GM21423 (cell line): ENCODE results near the gene EPB41L1.
A peak's percentile ranks its signal among the peaks of the same experiment; 100 is the strongest.

ENCODE experiments used
- ATAC-seq: cut with Tn5 transposase; IDR thresholded peaks from one replicate; pipeline ENCODE4 v1.9.1; 2021; ENCODE audit warnings: mild to moderate bottlenecking, moderate library complexity; ENCODE audit not compliant: unreplicated experiment

The EPB41L1 gene

GRCh38 chr20:36154700-36155628, at the start of gene EPB41L1:
EPB41L1 (plus strand) TSS chr20:36154740; CDS start chr20:36173778, 19,038 bp downstream.
- ATAC-seq, result no peak

DNA sequence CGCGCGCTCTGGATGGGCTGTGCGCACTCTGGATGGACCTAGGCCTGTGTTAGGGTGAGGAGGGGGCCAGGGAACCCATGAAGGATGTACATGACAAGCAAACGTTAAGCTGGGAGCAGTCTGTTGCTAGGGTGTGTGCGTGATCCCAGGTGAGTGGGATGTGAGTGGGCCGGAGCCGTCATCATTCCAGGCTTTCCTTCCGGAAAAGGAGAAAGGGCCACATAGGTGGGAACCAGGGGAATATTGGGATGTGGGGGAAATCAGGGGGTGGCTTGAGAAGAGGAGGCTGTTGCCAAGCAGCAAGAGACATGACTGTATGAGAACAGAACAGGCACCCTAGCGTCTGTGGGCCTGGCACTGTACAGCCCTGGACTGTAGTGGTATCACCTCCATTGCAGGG, 49.7 kb upstream of the EPB41L1 start:
- no peak for ATAC-seq

DNA sequence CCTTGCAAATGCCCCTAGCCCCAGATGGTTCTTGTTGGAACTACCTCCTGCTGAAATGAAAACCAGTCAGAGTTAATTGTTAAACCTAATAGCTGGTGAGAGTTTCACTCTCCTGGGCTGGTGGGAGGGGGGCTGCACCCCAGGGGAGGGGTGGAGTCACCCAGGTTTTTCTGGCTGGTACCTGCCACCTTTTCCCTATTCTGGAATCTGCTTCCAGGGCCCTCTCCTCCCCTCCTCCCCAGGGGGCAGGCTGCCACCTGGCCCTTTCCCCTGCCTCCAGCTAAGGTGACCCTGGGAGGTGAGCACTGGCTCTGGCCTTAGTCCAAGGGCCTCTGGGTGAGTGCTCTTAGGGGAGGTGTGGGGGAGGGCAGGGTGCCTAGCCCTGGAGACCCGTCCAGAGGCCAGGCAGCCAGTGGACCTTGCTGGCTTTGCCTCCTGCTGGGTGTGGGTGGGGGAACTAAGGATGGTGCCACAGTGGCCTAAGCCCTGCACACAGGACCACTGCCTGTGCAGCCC, 48.8 kb upstream of the EPB41L1 start:
- ATAC-seq, result no peak

- no peak for ATAC-seq
Observed at GRCh38 chr20:36106606-36107005, 47.9 kb upstream of the EPB41L1 start.

DNA sequence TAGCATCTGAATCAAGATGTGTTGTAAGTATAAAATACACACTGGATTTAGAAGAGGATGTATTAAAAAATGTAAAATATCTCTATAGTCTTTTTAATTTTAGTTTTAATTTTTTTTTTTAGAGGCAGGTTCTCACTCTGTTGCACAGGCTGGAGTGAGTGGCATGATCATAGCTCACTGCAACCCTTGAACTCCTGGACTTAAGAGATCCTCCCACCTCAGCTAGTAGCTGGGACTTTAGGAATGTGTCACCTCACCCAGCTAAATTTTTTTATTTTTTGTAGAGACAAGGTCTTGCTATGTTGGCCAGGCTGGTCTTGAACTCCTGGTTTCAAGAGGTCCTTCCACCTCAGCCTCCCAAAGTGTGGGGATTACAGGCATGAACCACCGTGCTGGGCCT, 46.7 kb upstream of the EPB41L1 start:
- ATAC-seq, result no peak

DNA sequence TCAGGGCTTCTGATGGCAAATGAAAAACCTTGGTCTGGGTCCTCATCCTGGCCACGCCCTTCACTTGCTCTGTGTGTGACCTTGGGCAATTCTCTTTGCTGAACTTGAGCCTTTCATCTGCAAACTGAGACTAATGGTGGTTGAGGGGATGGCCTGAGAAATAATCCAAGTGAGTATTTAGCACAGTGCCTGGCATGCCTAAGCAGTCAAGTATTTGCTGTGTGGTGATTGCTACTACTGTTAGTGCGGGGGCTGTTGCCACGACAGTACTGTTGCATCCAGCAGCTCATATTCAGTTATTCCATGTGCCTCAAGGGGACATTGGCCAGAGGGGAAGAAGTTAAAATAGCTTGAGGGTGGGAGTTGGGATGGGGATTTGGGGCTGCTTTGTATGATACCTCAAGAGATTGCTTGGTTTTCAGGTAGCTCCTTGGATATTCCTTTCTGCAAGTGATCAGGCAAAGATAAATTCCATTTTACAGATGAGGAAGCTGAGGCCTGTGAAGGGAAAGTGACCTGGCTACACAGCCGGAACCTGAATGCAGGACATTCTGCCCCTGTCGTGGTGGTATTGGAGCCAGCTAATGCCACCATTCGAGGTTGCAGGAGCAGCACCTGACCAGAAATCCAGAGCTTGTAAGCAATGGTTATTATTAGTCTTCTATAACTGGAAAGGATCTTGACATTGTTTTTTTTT, 45.1 kb upstream of the EPB41L1 start:
- no peak for ATAC-seq

DNA sequence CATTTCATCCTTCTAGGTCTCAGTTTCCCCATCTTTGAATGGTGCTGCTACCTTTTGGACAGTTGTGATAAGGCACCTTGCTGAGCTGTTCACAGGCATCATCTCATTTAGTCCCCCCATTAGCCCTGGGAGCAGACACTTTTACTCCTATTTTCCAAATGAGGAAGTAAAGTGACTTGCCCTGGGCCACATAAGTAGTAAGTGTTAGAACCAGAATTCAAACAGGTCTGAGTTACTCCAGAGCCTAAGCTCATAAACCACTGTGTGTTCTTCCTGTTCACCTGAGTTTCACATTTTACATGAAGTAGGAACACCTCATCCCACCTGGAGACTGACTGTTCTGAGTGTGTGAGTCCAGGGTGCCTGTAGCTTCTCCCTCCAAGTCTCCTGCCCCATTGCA, 43.5 kb upstream of the EPB41L1 start:
- ATAC-seq, result no peak

DNA sequence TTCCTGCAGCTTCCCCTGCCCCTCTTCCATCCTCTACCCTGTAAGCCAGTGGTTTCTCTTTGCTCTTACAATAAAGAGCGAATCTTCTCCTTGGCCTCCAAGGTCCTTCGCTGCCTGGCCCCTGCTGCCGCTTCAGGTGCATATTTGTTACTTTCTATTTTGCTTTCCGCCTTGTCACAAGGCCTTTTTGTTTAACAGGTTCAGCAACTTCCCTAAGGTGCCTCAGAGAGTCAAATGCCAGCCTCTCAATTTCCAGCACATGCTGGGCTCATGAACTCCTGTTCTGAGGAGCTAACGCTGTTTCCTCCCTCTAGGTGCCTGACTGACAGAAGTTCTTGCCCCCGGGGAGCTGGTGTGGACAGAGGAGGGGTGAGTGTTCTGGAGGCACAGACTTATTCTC, 42.4 kb upstream of the EPB41L1 start:
- no peak for ATAC-seq

GRCh38 chr20:36113036-36113435, 41.5 kb upstream of the EPB41L1 start:
- no peak for ATAC-seq

DNA sequence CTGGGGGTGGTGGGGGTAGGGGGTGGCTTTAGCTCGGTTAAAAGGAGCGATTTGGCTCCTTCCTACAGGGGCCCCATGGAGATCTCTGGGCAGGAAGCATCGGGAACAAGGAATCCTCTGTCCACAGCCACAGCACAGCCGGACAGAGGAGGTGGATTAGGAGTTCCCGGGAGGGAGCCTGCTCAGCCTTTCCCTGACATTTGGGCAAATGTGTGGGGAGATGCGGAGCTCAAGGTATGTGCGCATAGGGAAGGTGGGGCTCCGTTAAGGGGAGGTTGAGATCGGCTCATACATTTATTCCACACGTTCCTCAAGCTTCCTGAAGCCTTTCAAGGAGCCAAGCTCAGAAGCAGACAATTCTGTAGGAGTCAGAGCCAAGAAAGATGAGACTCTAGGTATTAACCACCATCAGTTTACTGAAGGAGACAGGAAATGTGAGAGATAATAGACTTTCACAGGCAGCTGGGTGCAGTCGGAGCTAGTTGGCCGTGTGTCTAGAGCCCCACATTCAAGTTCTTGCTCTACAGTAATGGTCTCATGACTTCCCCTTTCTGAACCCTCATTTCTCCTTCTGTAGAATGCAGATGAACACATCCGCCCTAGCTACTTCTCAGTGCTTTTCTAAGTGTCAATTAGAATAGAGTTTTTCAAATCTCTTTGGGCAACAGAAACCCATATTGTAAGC, 40.8 kb upstream of the EPB41L1 start:
- ATAC-seq, result peak; percentile 48

DNA sequence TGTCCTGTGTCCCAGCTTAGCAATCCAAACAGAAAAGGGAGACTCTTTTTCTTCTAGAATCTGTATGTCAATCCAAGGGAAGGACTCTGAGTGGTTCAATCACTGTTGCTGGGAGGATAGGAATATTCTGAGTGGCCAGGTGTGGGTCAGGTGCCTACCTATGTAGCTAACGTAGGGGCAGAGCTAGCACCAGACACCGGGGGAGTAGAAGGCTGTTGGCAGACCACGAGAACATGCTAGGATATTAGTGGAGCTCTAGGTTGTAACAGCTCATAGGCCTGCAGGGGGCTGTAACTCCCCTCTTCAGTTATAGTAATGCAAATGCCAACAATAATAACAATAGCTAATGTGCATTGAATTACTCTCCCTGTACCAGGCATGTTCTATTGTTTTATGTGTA, 39.8 kb upstream of the EPB41L1 start:
- no peak for ATAC-seq

DNA sequence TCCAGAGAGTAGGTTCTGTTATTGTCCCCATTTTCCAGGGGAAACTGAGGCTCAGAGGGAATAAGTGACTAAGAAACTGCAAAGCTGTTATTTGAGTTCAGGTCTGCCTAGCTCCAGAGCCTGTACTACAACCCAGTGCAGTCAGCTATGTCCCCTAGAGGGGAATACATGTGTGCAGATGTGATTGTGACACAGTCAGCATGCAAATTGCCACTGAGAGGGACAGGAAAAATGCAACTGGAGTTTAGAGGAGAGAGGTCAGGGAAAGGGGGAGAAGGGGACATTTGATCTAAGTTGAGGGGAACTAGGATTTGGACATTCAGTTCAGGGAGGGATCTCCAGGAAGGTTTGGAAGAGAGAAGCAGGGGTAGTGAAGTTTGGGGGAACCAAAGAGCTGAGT, 38.6 kb upstream of the EPB41L1 start:
- no peak for ATAC-seq

- no peak for ATAC-seq
Observed at GRCh38 chr20:36116807-36117441, 37.6 kb upstream of the EPB41L1 start.

GRCh38 chr20:36117638-36118037, 36.9 kb upstream of the EPB41L1 start:
- ATAC-seq, result no peak

DNA sequence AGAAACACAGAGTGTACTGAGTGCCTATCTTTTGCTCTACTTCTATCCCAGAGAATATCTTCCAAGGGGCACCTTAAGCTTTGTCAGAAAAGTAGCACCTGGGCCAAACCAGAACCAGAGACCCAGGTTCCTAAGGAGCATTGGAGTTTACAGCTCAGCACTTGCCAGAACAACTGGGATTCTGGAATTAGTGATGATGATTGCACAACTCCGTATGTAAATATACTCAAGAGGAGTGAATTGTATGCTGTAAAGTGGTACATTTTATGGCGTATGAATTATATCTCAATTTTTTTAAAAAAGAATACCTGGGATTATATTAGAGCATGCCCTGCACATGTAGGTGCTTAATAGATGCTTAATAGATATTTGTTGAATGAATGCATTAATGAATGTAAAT, 36.2 kb upstream of the EPB41L1 start:
- no peak for ATAC-seq

DNA sequence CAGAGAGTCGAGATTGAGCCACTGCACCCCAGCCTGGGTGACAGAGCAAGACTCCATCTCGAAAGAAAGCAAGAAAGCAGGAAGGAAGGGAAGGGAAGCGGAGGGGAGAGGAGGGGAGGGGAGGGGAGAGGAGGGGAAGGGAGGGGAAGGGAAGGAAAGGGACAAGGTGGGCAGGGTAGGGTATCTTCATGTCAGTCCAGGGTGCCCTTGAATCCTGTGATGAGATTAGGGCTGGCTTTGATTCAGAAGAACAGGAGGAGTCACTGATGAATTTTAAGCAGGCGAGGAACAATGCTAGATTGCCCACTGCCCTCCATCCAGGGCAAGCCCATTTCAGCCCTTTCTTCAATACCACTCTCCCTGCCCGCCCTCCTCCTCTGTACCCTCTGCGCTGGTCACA, 35.0 kb upstream of the EPB41L1 start:
- no peak for ATAC-seq

DNA sequence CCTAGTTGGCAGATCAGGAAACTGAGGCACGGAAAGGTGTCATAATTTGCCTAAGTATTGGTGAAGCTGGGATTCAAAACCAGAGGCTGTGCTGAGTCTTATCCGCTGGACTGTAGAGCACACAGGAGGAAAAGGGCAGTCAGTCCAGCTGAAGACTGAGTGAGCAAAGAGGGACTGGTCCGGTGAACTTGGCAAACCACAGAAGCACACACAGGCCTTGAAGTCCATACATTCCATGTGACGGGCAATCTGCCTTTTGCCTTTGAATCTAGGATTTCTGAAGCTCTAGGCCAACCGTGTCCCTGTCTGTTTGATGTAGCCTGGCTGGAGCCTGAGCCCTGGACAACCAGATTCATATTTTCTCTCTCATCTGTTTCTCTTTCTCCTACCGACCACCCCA, 34.3 kb upstream of the EPB41L1 start:
- no peak for ATAC-seq

- ATAC-seq, result no peak
Observed at GRCh38 chr20:36120991-36121390, 33.5 kb upstream of the EPB41L1 start.

GRCh38 chr20:36121981-36122930, 32.3 kb upstream of the EPB41L1 start:
- ATAC-seq, result no peak

- no peak for ATAC-seq
Observed at GRCh38 chr20:36122931-36123288, 31.6 kb upstream of the EPB41L1 start.
